NCI-H345 treated with DMSO at 0.1 percent for 48 hours (cell line): ENCODE data around the gene SPHK1.

ENCODE experiments used
- DNase-seq: peaks from one replicate; lab custom pipeline; 2025; ENCODE audit not compliant: unreplicated experiment; lab: John Stamatoyannopoulos, UW

Gene SPHK1

GRCh38 chr17:76405967-76406647, 21.7 kb downstream of the SPHK1 start:
- DNase-seq: peak; percentile 89

- DNase-seq: no peak
Measured at GRCh38 chr17:76407509-76407908, 23.1 kb downstream of the SPHK1 start.

GRCh38 chr17:76408037-76408849, 23.8 kb downstream of the SPHK1 start:
- DNase-seq: peak; percentile 80

GRCh38 chr17:76410328-76410965, 26.0 kb downstream of the SPHK1 start:
- no peak for DNase-seq

GRCh38 chr17:76411247-76411646, 26.8 kb downstream of the SPHK1 start:
- DNase-seq: no peak

GRCh38 chr17:76414334-76415295, 30.2 kb downstream of the SPHK1 start:
- peak; percentile 76 for DNase-seq

- DNase-seq: no peak
Measured at GRCh38 chr17:76415786-76416185, 31.4 kb downstream of the SPHK1 start.

- no peak for DNase-seq
Measured at GRCh38 chr17:76416457-76416856, 32.0 kb downstream of the SPHK1 start.

- no peak for DNase-seq
Measured at GRCh38 chr17:76416899-76417298, 32.5 kb downstream of the SPHK1 start.

- peak; percentile 22 for DNase-seq
Measured at GRCh38 chr17:76417499-76418143, 33.2 kb downstream of the SPHK1 start.

GRCh38 chr17:76419576-76420260, 35.3 kb downstream of the SPHK1 start:
- DNase-seq: peak; percentile 28

GRCh38 chr17:76420356-76421043, 36.1 kb downstream of the SPHK1 start:
- DNase-seq: no peak

GRCh38 chr17:76421044-76421407, 36.6 kb downstream of the SPHK1 start:
- no peak for DNase-seq

GRCh38 chr17:76422406-76422805, 38.0 kb downstream of the SPHK1 start:
- DNase-seq: no peak

- no peak for DNase-seq
Measured at GRCh38 chr17:76422860-76423259, 38.5 kb downstream of the SPHK1 start.

- no peak for DNase-seq
Measured at GRCh38 chr17:76426853-76427252, 42.4 kb downstream of the SPHK1 start.

GRCh38 chr17:76427501-76428231, 43.3 kb downstream of the SPHK1 start:
- DNase-seq: no peak

- DNase-seq: no peak
Measured at GRCh38 chr17:76428511-76428910, 44.1 kb downstream of the SPHK1 start.

- DNase-seq: no peak
Measured at GRCh38 chr17:76431509-76431908, 47.1 kb downstream of the SPHK1 start.
